ENCODE data around the gene SMCHD1.

- TF ChIP-seq CTCF (conservative IDR thresholded peaks at IDR 0.05; ENCODE audit: low read depth in 2 of 2), result no peak
- no peak for TF ChIP-seq POLR2AphosphoS5 (IDR thresholded peaks at IDR 0.05; ENCODE audit: low read depth)
- TF ChIP-seq REST (IDR thresholded peaks at IDR 0.05; ENCODE audit: unreplicated experiment), result no peak
- no peak for TF ChIP-seq STAT1 (IDR thresholded peaks at IDR 0.05; ENCODE audit: unreplicated experiment)
- no peak for TF ChIP-seq JUNB (IDR thresholded peaks at IDR 0.05; ENCODE audit: unreplicated experiment)
- TF ChIP-seq EZH2phosphoT487 (IDR thresholded peaks at IDR 0.05; ENCODE audit: unreplicated experiment), result no peak
- no peak for TF ChIP-seq ZNF114 (CRISPR knock-in tag; IDR thresholded peaks at IDR 0.05)
- TF ChIP-seq CREB1 (CRISPR knock-in tag; IDR thresholded peaks at IDR 0.05; ENCODE audit: low read depth), result no peak
- no peak for TF ChIP-seq EZH2 (IDR thresholded peaks at IDR 0.05; ENCODE audit: low read depth, unreplicated experiment)
- TF ChIP-seq ETS1 (IDR thresholded peaks at IDR 0.05), result no peak
- no peak for TF ChIP-seq NANOG (IDR thresholded peaks at IDR 0.05; ENCODE audit: borderline replicate concordance)
- TF ChIP-seq ZNF331 (CRISPR knock-in tag; IDR thresholded peaks at IDR 0.05; ENCODE audit: low read depth), result no peak
Observed at GRCh38 chr18:2776601-2777000, 121.1 kb downstream of the SMCHD1 start.
